HuH-7.5 (cell line): ENCODE data around the gene KRTDAP.

Experiments
- DNase-seq: peaks from one replicate; pipeline ENCODE4 v3.0.0; 2011; ENCODE audit warnings: low spot score

KRTDAP gene

GRCh38 chr19:35512831-35513627 is 22.8 kb upstream of the KRTDAP start:
- DNase-seq = no peak

DNA sequence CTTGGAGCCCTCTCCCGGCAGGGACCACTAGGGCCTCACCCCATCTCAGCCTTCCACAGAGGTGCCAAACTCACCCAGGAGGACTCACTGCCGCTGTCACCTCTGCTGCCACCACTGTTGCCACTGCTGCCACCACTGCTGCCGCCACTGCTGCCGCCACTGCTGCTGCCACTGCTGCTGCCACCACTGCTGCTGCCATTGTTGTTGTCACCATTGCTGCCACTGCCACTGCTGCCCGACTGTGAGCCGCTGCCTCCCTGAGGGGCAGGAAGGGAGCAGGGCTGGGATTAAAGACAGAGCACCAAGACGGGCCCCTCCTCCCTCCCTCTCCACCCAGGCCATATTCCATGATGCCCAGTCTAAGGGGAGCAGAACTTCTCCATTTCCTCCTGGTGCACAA is 21.1 kb upstream of the KRTDAP start:
- no peak for DNase-seq

GRCh38 chr19:35510626-35510964 is 20.3 kb upstream of the KRTDAP start:
- DNase-seq = no peak

- DNase-seq = peak; percentile 96
These were observed 19.8 kb upstream of the KRTDAP start for GRCh38 chr19:35509861-35510625.

- peak; percentile 58 for DNase-seq
These were observed 18.9 kb upstream of the KRTDAP start for GRCh38 chr19:35509018-35509652.

- DNase-seq = no peak
These were observed 17.9 kb upstream of the KRTDAP start for GRCh38 chr19:35508129-35508528.

- no peak for DNase-seq
These were observed 17.3 kb upstream of the KRTDAP start for GRCh38 chr19:35507561-35507960.

DNA sequence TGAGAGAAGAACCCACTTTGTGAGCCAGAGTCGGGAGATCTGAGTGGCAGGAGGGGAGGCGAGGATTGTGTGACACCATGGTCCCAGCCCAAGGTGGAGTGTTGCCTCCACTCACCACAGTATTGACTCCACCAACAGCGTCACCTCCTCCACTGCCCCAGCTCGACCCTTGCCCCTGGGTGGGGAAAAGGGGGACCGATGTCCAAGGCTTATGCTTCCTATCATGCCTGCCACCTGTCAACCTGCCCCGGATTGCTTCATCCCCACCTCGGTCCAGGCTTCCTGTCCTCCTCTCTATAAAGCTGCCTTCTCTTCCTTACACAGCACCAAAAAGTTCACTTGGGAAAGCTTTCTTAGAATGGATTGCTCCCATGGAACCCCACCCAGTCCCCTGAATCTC is 15.7 kb upstream of the KRTDAP start:
- no peak for DNase-seq

GRCh38 chr19:35502751-35503150 is 12.5 kb upstream of the KRTDAP start:
- DNase-seq = no peak

DNA sequence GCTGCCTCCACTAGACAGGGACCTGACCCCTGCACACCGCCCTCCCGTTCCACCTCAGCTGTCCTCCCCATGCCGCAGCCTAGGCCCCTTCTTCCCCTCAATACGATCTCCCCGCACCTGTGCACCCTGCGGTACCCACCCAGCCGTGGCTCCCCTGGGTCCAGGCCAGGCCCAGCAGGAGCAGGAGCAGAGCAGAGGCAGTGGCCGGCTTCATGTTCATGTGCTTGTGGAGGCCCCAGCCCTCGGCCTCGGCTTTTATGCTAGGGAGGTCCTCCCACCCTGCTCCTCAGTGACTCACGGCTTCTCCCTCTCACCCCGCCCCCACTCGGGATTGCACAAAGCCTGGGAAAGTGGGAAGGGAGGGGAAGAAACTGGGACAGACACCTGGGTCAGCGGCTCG is 11.4 kb upstream of the KRTDAP start:
- DNase-seq = no peak

DNA sequence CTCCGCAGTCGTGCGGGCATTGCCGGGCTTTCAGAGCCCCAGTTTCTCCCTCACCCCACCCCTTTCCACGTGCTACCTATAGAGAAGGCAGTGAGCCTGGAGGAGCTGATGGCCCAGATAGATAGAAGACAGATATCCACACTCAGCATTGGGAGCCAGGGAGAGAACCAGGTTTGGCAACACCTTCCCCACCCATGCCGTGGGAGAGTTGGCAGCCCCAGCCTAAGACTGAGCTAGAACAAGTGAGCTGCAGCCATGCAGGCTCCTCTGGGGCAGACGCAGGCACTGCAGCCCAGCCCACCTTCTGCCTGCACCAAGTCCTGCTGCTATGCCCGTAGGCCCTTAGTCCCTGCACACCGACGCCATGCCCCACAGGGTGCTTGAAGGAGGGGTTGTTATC is 10.3 kb upstream of the KRTDAP start:
- no peak for DNase-seq

- DNase-seq = no peak
These were observed 8.8 kb upstream of the KRTDAP start for GRCh38 chr19:35498984-35499527.

DNA sequence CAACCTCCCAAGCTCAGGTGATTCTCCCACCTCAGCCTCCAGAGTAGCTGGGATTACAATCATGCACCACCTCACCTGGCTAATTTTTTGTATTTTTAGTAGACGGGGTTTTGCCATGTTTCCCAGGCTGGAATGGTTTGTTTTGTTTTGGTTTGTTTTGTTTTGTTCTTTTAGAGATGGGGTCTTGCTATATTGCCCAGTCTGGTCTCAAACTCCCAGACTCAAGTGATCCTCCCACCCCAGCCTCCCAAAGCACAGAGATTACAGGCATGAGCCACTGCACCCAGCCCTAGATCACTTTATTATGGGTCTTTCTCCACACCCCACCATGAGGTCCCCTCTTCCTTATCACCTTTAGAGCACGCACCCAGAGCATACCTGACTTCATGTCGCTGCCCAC is 8.0 kb upstream of the KRTDAP start:
- DNase-seq = no peak

DNA sequence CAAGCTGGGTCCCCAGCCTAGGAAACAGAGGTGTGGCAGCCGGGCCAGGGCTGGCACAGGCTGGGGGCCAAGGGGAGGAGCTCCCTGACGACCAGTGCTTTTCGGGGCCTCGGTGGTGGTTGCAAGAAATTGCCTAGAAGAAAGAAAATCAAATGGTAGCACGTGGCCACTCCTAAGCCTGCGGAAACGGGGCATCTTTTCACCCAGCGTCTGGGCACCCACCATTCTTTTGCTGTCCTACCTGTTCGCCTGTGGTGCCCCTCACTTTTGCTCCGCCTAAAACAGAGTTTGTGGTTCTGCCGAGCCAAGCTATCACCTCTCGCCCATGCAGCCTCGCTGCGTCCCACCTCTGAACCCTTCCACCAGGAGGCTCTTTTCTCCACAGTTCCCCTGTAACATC is 7.1 kb upstream of the KRTDAP start:
- DNase-seq = no peak

- peak; percentile 89 for DNase-seq
These were observed 5.1 kb upstream of the KRTDAP start for GRCh38 chr19:35495107-35496064.

- DNase-seq = no peak
These were observed 3.7 kb upstream of the KRTDAP start for GRCh38 chr19:35493971-35494370.

DNA sequence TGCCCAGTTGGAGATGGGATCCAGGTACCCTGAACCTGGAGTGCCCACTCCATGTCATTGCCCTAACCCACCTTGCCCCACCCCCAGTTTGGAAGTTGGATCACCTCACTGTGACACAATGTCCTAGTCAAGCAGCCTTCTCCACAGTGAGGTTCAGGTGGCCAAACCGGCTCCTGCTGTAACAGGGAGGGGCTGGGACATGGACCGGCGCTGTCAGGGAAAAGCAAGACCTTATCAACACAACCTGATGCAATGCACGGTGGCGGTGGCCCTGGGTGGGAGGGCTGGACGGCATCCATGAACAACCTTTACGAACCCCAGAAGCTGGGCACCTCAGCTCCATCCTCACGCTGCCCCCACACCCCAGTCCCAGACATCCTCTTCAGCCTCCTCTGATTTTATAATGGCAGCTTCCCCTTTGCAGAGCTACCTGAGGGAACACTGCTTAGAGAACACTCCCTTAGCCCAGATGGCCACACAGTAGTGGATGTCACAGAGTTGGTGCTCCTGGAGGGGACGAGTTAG is 1.6 kb upstream of the KRTDAP start:
- DNase-seq = no peak

DNA sequence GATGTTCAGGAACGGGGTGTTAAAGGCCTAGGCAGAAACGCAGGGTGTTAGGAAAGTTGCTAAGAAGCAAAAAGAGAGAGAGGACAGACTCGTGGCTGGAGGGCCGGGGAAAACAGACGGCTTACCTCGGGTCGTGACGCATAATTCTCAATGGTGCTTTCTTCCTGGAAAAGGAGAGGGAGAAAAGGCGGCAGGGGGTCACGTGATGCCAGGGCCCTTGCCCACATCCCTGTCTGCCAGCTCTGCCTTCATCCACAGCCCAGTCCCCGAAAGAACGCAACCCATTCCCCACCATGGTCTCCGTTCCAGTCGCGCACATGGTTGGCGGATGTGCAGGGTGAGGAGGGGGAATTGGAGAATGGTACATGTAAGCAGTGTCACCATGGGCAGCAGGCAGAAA is 1.6 kb downstream of the KRTDAP start:
- no peak for DNase-seq

DNA sequence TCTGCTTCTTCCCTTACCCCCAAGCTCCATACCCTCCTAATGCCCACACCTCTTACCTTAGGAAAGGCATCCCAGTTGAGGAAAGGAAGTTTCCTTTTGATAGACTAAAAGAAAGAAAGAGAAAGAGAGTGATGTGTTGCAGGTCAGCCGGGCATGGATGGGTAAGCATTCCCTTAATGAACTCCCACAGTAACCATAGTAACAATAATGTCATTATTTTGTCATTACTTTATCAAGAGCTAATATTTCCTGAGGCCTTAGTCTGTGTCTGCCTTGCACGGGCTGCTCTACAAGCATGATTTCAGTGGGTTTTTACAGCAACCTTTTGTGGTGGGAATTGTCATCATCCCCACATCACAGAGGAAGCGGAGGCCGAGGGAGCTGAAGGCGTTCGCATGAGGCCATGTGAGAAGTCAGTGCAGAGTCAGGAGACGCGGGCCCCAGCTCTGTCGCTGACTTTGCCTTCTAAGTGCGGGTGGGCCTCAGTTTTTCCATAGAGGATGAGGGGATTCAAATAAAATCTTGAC is 2.5 kb downstream of the KRTDAP start:
- no peak for DNase-seq

DNA sequence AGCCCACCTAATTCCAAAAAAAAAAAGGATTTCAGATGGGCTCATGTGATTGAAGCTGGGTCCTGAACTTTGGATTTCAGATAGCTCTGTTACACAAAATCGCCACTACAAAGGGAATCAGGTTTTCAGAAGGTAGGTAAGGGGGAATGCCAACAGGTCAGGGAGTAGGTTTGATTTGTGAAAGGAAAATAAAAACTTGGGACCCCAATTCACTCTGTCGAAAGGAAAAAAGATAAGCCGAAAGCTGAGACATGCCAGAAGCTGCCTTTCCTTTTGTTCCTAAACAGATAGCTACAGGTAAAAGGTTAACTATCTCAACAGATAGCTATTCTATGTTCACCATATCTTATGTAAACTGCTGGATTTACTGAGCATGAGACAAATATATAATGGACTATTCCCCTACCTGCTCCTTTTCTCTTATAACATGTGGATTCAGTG is 4.0 kb downstream of the KRTDAP start:
- DNase-seq = no peak
